H9 (cell line): ENCODE results near the gene MBTPS2. TPM values are rescaled to one million over a fixed set of nuclear protein-coding genes. Genes with fewer than 3 reads are reported as not detected.

ENCODE experiments used
- DNase-seq: peaks from one replicate; pipeline ENCODE4 v3.0.0-alpha.2; 2017
- H2AFZ ChIP-seq: one replicate; pipeline ENCODE4 v1.6.1; 2013; ENCODE audit warnings: mild to moderate bottlenecking, low read length, control low read depth, moderate library complexity
- H2AK5ac ChIP-seq: 2 replicates; pipeline ENCODE4 v1.6.1; 2013; ENCODE audit warnings: low read length, control low read depth, mixed read lengths; ENCODE audit not compliant: insufficient read length
- H2BK120ac ChIP-seq: one replicate; pipeline ENCODE4 v1.6.1; 2013; ENCODE audit warnings: low read depth, mild to moderate bottlenecking, low read length, control low read depth, inconsistent platforms; ENCODE audit not compliant: poor library complexity, severe bottlenecking
- H2BK12ac ChIP-seq: 2 replicates; pipeline ENCODE4 v1.6.1; 2013; ENCODE audit warnings: low read length, control low read depth, mixed read lengths, low read depth; ENCODE audit not compliant: insufficient read length
- H2BK15ac ChIP-seq: 2 replicates; pipeline ENCODE4 v1.6.1; 2013; ENCODE audit warnings: low read depth, low read length, control low read depth
- H2BK20ac ChIP-seq: one replicate; pipeline ENCODE4 v1.6.1; 2013; ENCODE audit warnings: low read depth, mild to moderate bottlenecking, low read length, control low read depth, inconsistent platforms; ENCODE audit not compliant: poor library complexity, severe bottlenecking
- H2BK5ac ChIP-seq: 2 replicates; pipeline ENCODE4 v1.6.1; 2013; ENCODE audit warnings: low read length, control low read depth, mixed read lengths; ENCODE audit not compliant: insufficient read length
- H3K14ac ChIP-seq: 2 replicates; pipeline ENCODE4 v1.6.1; 2013; ENCODE audit warnings: low read length, control low read depth; ENCODE audit not compliant: insufficient read depth
- H3K18ac ChIP-seq: 2 replicates; pipeline ENCODE4 v1.6.1; 2013; ENCODE audit warnings: low read depth, mild to moderate bottlenecking, mixed read lengths, low read length, control low read depth; ENCODE audit not compliant: insufficient read length
- H3K23ac ChIP-seq: 2 replicates; pipeline ENCODE4 v1.6.1; 2013; ENCODE audit warnings: low read length, control low read depth, mixed read lengths, low read depth; ENCODE audit not compliant: insufficient read length
- H3K23me2 ChIP-seq: 2 replicates; pipeline ENCODE4 v1.6.1; 2013; ENCODE audit warnings: low read depth, mild to moderate bottlenecking, mixed read lengths, low read length, control low read depth; ENCODE audit not compliant: insufficient read length, poor library complexity, severe bottlenecking
- H3K27ac ChIP-seq: 2 replicates; pipeline ENCODE4 v1.5.1; 2013; ENCODE audit warnings: low read length, control low read depth, mixed read lengths, low read depth; ENCODE audit not compliant: insufficient read length
- H3K27me3 ChIP-seq: 2 replicates; pipeline ENCODE4 v1.6.1; 2013; ENCODE audit warnings: low read length, control low read depth, inconsistent platforms; ENCODE audit not compliant: insufficient read depth
- H3K4ac ChIP-seq: 2 replicates; pipeline ENCODE4 v1.6.1; 2013; ENCODE audit warnings: low read depth, mild to moderate bottlenecking, control low read depth, inconsistent platforms, low read length, moderate library complexity
- H3K4me1 ChIP-seq: 2 replicates; pipeline ENCODE4 v1.6.1; 2013; ENCODE audit warnings: low read length, control low read depth, inconsistent platforms; ENCODE audit not compliant: insufficient read depth
- H3K4me2 ChIP-seq: 2 replicates; pipeline ENCODE4 v1.6.1; 2013; ENCODE audit warnings: low read length, control low read depth, mixed read lengths; ENCODE audit not compliant: insufficient read length, insufficient read depth
- H3K56ac ChIP-seq: 2 replicates; pipeline ENCODE4 v1.6.1; 2013; ENCODE audit warnings: low read depth, mild to moderate bottlenecking, mixed read lengths, low read length, control low read depth; ENCODE audit not compliant: insufficient read length
- H3K79me1 ChIP-seq: 2 replicates; pipeline ENCODE4 v1.6.1; 2013; ENCODE audit warnings: low read depth, mild to moderate bottlenecking, moderate library complexity, low read length, control low read depth, inconsistent platforms; ENCODE audit not compliant: insufficient read depth, poor library complexity, severe bottlenecking
- H3K79me2 ChIP-seq: 2 replicates; pipeline ENCODE4 v1.6.1; 2013; ENCODE audit warnings: low read length, control low read depth, inconsistent platforms; ENCODE audit not compliant: insufficient read depth
- H3K9ac ChIP-seq: 2 replicates; pipeline ENCODE4 v1.6.1; 2013; ENCODE audit warnings: low read length, control low read depth, mixed read lengths; ENCODE audit not compliant: insufficient read length; ENCODE audit errors: extremely low read depth
- H3K9me3 ChIP-seq: one replicate; pipeline ENCODE4 v1.6.1; 2013; ENCODE audit warnings: low read depth, low read length, inconsistent platforms; ENCODE audit not compliant: control insufficient read depth
- H3T11ph ChIP-seq: one replicate; pipeline ENCODE4 v1.6.1; 2013; ENCODE audit warnings: mild to moderate bottlenecking, low read length, control low read depth, inconsistent platforms
- H4K20me1 ChIP-seq: one replicate; pipeline ENCODE4 v1.6.1; 2013; ENCODE audit not compliant: control insufficient read depth, insufficient read length, insufficient read depth
- H4K5ac ChIP-seq: 2 replicates; pipeline ENCODE4 v1.6.1; 2013; ENCODE audit warnings: low read depth, mild to moderate bottlenecking, mixed read lengths, low read length, control low read depth; ENCODE audit not compliant: insufficient read length
- H4K8ac ChIP-seq: replicated peaks from 2 replicates; pipeline ENCODE4 v1.6.1; 2013; ENCODE audit warnings: low read length, control low read depth, mixed read lengths, low read depth; ENCODE audit not compliant: insufficient read length
- H4K91ac ChIP-seq: 2 replicates; pipeline ENCODE4 v1.6.1; 2013; ENCODE audit warnings: low read depth, mild to moderate bottlenecking, moderate library complexity, mixed read lengths, low read length, control low read depth; ENCODE audit not compliant: insufficient read length
- H3K27ac Mint-ChIP-seq, 3 experiments: 2 replicates in 2 of 3; 3 replicates in 1 of 3; pipeline ENCODE4 v1.8.0; 2020 to 2021; ENCODE audit warnings: mixed read lengths in 3 of 3, mild to moderate bottlenecking in 1 of 3, moderate library complexity in 1 of 3
- H3K27me3 Mint-ChIP-seq: 2 replicates; pipeline ENCODE4 v1.8.0; 2021; ENCODE audit warnings: low read depth, mild to moderate bottlenecking, moderate library complexity, mixed read lengths
- H3K36me3 Mint-ChIP-seq, 3 experiments: 2 replicates in 2 of 3; 3 replicates in 1 of 3; pipeline ENCODE4 v1.8.0; 2020 to 2021; ENCODE audit warnings: low read depth in 3 of 3, mixed read lengths in 3 of 3; ENCODE audit not compliant: insufficient read depth in 1 of 3
- H3K4me1 Mint-ChIP-seq, 2 experiments: 2 replicates each; pipeline ENCODE4 v1.8.0; 2020; ENCODE audit warnings: mixed read lengths in 2 of 2
- H3K4me3 Mint-ChIP-seq, 2 experiments: 2 replicates in 1 of 2; 3 replicates in 1 of 2; pipeline ENCODE4 v1.8.0; 2020 to 2021; ENCODE audit warnings: mild to moderate bottlenecking in 2 of 2, mixed read lengths in 2 of 2, moderate library complexity in 1 of 2
- H3K9me3 Mint-ChIP-seq, 2 experiments: 2 replicates in 1 of 2; 3 replicates in 1 of 2; pipeline ENCODE4 v1.8.0; 2020; ENCODE audit warnings: mild to moderate bottlenecking in 2 of 2, mixed read lengths in 2 of 2, moderate library complexity in 1 of 2
- CTCF ChIP-seq: fragments of 200-600 bp; sonication (generic); conservative IDR thresholded peaks from 3 replicates; pipeline ENCODE4 v1.8.0; 2021; ENCODE audit warnings: antibody characterized with exemption, mild to moderate bottlenecking
- WGBS: extraction: QIAGEN DNeasy Blood & Tissue Kit; methylation state at CpG from one replicate; pipeline ENCODE4 v1.1.7; 2013; ENCODE audit warnings: missing lambda C conversion rate, low lambda C conversion rate, mixed read lengths; ENCODE audit not compliant: insufficient read length; ENCODE audit errors: extremely low coverage; 5-methylcytosine and 5-hydroxymethylcytosine counted together
- total RNA-seq: library from RNA; stranded (reverse); gene quantifications from 2 replicates; pipeline ENCODE4 v1.2.1, GENCODE V29; 2021

The MBTPS2 gene
- total RNA-seq, 1 experiment from 2014 or later = 6.8 TPM

- Mint-ChIP-seq H3K36me3 (no peaks in the 10 kb centered on the region; a peak in 2 of 7 replicates), H3K9me3 (peaks cover 0 to 24% of the 10 kb centered on the region in 2 experiments; a peak in 3 of 5 replicates), H3K4me1 (peaks cover 21 to 34% of the 10 kb centered on the region in 2 experiments), H3K27me3 (no peaks in the 10 kb centered on the region), H3K27ac (no peak overlapping the region), H3K4me3 (no peak overlapping the region)
- no peak overlapping the region for H3K9ac ChIP-seq
- no peak overlapping the region for H4K91ac ChIP-seq
- no peak overlapping the region for H3K23ac ChIP-seq
- no CpG with 5 or more reads among the region's 4 CpGs for WGBS
- no peak overlapping the region for H2AK5ac ChIP-seq
- DNase-seq = no peak
- H2BK20ac ChIP-seq = no peak overlapping the region
- H2BK15ac ChIP-seq = no peak overlapping the region
- H2AFZ ChIP-seq = no peak overlapping the region
- H3K79me2 ChIP-seq = no peaks in the 10 kb centered on the region
- TF ChIP-seq CTCF = no peak
- no peak overlapping the region for H3K18ac ChIP-seq
- peaks cover 2% of the 10 kb centered on the region; the same call in 1 of the 2 replicates for H3K4me1 ChIP-seq
- no peak overlapping the region for H3K4ac ChIP-seq
- no peak overlapping the region for H4K8ac ChIP-seq
- no peaks in the 10 kb centered on the region for H3K27me3 ChIP-seq
- no peak overlapping the region for H2BK12ac ChIP-seq
- no peak overlapping the region for H3T11ph ChIP-seq
- H3K14ac ChIP-seq = no peak overlapping the region
- no peaks in the 10 kb centered on the region for H3K23me2 ChIP-seq
- no peak overlapping the region for H3K4me2 ChIP-seq
- H4K20me1 ChIP-seq = no peaks in the 10 kb centered on the region
- H3K79me1 ChIP-seq = no peaks in the 10 kb centered on the region
- no peak overlapping the region for H2BK120ac ChIP-seq
- no peaks in the 10 kb centered on the region for H3K9me3 ChIP-seq
- no peak overlapping the region for H3K56ac ChIP-seq
- H4K5ac ChIP-seq = no peak overlapping the region
- no peak overlapping the region for H2BK5ac ChIP-seq
- no peak overlapping the region for H3K27ac ChIP-seq
Observed at GRCh38 chrX:21929209-21929608, 89.8 kb downstream of the MBTPS2 start.
